ENCODE results near the gene ACTA2.

The ACTA2 gene

GRCh38 chr10:88980800-88981199 lies 28.2 kb upstream of the ACTA2 start:
- no peak for DNase-seq

- DNase-seq, result no peak
Observed at GRCh38 chr10:88980247-88980646, 27.7 kb upstream of the ACTA2 start.

- DNase-seq, result no peak
Observed at GRCh38 chr10:88979603-88980002, 27.0 kb upstream of the ACTA2 start.

GRCh38 chr10:88979153-88979562 lies 26.6 kb upstream of the ACTA2 start:
- DNase-seq, result no peak

GRCh38 chr10:88978463-88978862 lies 25.9 kb upstream of the ACTA2 start:
- no peak for DNase-seq

GRCh38 chr10:88975377-88975720 lies 22.8 kb upstream of the ACTA2 start:
- no peak for DNase-seq

GRCh38 chr10:88974446-88975376 lies 22.1 kb upstream of the ACTA2 start:
- DNase-seq, result no peak

GRCh38 chr10:88974012-88974411 lies 21.4 kb upstream of the ACTA2 start:
- no peak for DNase-seq

- DNase-seq, result no peak
Observed at GRCh38 chr10:88971221-88972061, 18.9 kb upstream of the ACTA2 start.

GRCh38 chr10:88968391-88968790 lies 15.8 kb upstream of the ACTA2 start:
- no peak for DNase-seq

GRCh38 chr10:88966797-88967196 lies 14.2 kb upstream of the ACTA2 start:
- no peak for DNase-seq

GRCh38 chr10:88964869-88965415 lies 12.4 kb upstream of the ACTA2 start:
- no peak for DNase-seq

GRCh38 chr10:88964360-88964759 lies 11.8 kb upstream of the ACTA2 start:
- DNase-seq, result no peak

GRCh38 chr10:88963318-88963717 lies 10.7 kb upstream of the ACTA2 start:
- no peak for DNase-seq

- no peak for DNase-seq
Observed at GRCh38 chr10:88962336-88962735, 9.8 kb upstream of the ACTA2 start.

- DNase-seq, result no peak
Observed at GRCh38 chr10:88961266-88961665, 8.7 kb upstream of the ACTA2 start.

GRCh38 chr10:88960802-88961201 lies 8.2 kb upstream of the ACTA2 start:
- DNase-seq, result no peak

GRCh38 chr10:88958721-88959120 lies 6.1 kb upstream of the ACTA2 start:
- DNase-seq, result no peak

GRCh38 chr10:88957381-88957780 lies 4.8 kb upstream of the ACTA2 start:
- no peak for DNase-seq

- DNase-seq, result no peak
Observed at GRCh38 chr10:88954458-88955083, 2.0 kb upstream of the ACTA2 start.

- no peak for DNase-seq
Observed at GRCh38 chr10:88953662-88954061, 1.1 kb upstream of the ACTA2 start.

GRCh38 chr10:88949912-88950837 lies 2.4 kb downstream of the ACTA2 start:
- DNase-seq, result no peak

Measured in COR-L47 (cell line).